IPS-15b (cell line): ENCODE measurements around the gene SP6.

ENCODE experiments used
- H3K27me3 ChIP-seq: one replicate; pipeline ENCODE4 v1.6.1; 2013; ENCODE audit warnings: low read length; ENCODE audit not compliant: control insufficient read depth, insufficient read depth
- H3K36me3 ChIP-seq: one replicate; pipeline ENCODE4 v1.6.1; 2013; ENCODE audit warnings: low read length; ENCODE audit not compliant: control insufficient read depth, insufficient read depth
- H3K4me1 ChIP-seq: one replicate; pipeline ENCODE4 v1.6.1; 2013; ENCODE audit warnings: mild to moderate bottlenecking, low read length; ENCODE audit not compliant: control insufficient read depth, insufficient read depth
- H3K4me3 ChIP-seq: one replicate; pipeline ENCODE4 v1.5.1; 2013; ENCODE audit warnings: low read depth, low read length
- H3K9ac ChIP-seq: one replicate; pipeline ENCODE4 v1.6.1; 2013; ENCODE audit warnings: low read depth, mild to moderate bottlenecking, low read length
- H3K9me3 ChIP-seq: one replicate; pipeline ENCODE4 v1.6.1; 2013; ENCODE audit warnings: mild to moderate bottlenecking, low read length; ENCODE audit not compliant: control insufficient read depth, insufficient read depth

SP6 gene

DNA sequence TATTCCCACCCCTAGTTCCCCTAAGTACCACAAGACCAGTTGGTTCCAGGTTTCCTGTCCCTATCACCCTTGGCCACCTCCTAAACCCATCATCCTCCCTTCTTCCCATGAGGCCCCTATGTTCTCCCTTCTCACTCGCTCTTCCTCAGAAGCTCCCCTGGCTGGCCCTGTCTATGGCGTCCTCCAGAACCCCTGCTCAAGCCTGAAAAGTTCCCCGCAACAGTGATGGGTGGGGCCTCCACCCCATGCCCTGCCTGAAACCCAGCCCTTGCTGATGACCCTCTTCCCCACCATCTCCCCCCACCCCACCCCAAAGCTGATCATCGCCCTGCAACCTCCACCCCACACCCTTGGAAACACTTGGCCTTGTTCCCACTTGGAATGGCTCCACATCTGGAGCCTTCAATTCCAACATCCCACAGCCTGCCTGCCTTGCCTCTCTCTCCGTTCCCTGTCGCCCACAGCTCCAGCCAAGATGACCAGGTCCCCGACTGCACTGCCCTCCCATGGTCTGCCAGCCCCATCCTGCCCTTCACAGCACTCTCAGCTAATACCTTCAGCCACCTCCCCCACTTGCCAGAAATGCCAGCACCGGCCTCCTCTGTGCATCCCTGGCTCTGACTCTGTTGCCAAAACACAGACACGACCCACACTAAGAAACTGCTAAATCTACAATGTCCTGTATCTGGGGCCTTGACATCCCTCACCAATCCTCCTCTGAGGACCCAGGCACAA lies 39.9 kb downstream of the SP6 start:
- Histone ChIP-seq H3K9ac (no peak overlapping the region), H3K27me3 (no peaks in the 10 kb centered on the region), H3K4me1 (no peaks in the 10 kb centered on the region), H3K4me3 (no peak overlapping the region), H3K9me3 (no peaks in the 10 kb centered on the region), H3K36me3 (peaks cover 7% of the 10 kb centered on the region)

GRCh38 chr17:47810200-47810821 lies 40.7 kb downstream of the SP6 start:
- Histone ChIP-seq H3K9ac (no peak overlapping the region), H3K4me1 (no peaks in the 10 kb centered on the region), H3K27me3 (no peaks in the 10 kb centered on the region)

GRCh38 chr17:47808830-47809480 lies 42.0 kb downstream of the SP6 start:
- Histone ChIP-seq H3K9ac (no peak overlapping the region), H3K9me3 (no peaks in the 10 kb centered on the region), H3K27me3 (no peaks in the 10 kb centered on the region), H3K36me3 (peaks cover 7% of the 10 kb centered on the region), H3K4me3 (no peak overlapping the region), H3K4me1 (no peaks in the 10 kb centered on the region)

More at GRCh38 chr17:47810200-47810821, 40.7 kb downstream of the SP6 start:
- H3K36me3 ChIP-seq: peaks cover 7% of the 10 kb centered on the region
- no peak overlapping the region for H3K4me3 ChIP-seq
- no peaks in the 10 kb centered on the region for H3K9me3 ChIP-seq

- Histone ChIP-seq H3K4me1 (no peaks in the 10 kb centered on the region), H3K9me3 (no peaks in the 10 kb centered on the region), H3K36me3 (peaks cover 4% of the 10 kb centered on the region), H3K27me3 (no peaks in the 10 kb centered on the region), H3K4me3 (no peak overlapping the region), H3K9ac (no peak overlapping the region)
Measured at GRCh38 chr17:47808036-47808829, 42.7 kb downstream of the SP6 start.

DNA sequence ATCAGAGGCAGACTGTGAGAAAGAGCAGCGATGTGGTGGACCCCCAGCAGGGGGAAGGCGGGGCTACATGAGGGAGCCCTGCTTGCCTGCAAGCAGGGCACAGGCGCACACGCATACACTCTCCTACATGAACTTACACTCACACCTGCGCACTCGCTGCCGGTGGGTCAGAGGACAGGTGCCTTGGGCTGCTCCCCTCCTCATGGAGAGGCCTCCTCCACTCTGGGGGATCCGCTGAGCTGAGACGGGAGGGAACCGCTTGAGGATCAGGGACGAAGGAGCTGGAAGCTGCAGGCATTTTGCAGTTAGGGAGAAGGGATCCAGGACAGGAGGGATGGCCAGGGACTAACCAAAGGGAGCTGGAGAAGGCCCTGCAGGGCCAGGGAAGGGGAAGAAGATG lies 43.5 kb downstream of the SP6 start:
- H3K9me3 ChIP-seq: no peaks in the 10 kb centered on the region
- no peak overlapping the region for H3K9ac ChIP-seq
- H3K4me1 ChIP-seq: no peaks in the 10 kb centered on the region
- peaks cover 4% of the 10 kb centered on the region for H3K36me3 ChIP-seq
- no peaks in the 10 kb centered on the region for H3K27me3 ChIP-seq
- no peak overlapping the region for H3K4me3 ChIP-seq

DNA sequence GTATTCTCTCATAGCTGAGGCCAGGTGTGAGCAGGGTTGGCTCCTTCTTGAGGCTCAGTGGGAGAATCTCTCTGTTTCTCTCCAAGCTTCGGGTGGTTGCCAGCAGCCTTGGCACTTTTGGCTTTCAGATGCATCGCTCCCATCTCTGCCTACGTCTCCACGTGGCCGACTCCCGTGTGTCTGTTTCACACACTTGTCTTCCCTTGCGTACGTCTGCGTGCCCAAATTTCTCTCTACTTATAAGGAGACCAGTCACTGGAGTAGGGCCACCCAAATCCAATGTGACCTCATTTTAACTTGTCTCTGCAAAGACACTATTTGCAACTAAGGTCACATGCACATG lies 44.1 kb downstream of the SP6 start:
- Histone ChIP-seq H3K27me3 (no peaks in the 10 kb centered on the region), H3K4me1 (no peaks in the 10 kb centered on the region), H3K36me3 (peaks cover 4% of the 10 kb centered on the region), H3K9ac (no peak overlapping the region), H3K4me3 (no peak overlapping the region), H3K9me3 (no peaks in the 10 kb centered on the region)

- Histone ChIP-seq H3K36me3 (peaks cover 1% of the 10 kb centered on the region), H3K9me3 (no peaks in the 10 kb centered on the region), H3K4me1 (no peaks in the 10 kb centered on the region), H3K4me3 (no peak overlapping the region), H3K27me3 (no peaks in the 10 kb centered on the region), H3K9ac (no peak overlapping the region)
Measured at GRCh38 chr17:47806026-47806912, 44.7 kb downstream of the SP6 start.

DNA sequence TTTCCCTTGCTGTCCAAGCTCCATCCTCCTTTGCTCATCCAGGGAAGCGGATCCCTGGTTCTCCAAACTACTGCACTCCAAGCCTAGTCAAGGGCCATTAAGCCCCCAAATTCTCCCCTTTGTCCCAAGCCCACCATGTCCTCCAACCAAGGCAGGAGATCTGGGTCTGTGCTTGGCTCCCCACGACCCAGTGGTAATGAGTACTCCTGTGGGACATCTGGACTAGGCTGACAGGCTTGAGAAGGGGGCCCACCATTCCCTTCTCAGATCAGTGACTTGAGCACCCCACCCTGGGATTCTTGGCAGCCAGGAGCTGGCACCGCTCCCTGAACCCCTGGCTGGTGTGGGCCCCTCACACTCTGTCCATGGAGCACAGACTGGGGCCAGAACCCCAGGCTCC lies 46.5 kb downstream of the SP6 start:
- no peaks in the 10 kb centered on the region for H3K36me3 ChIP-seq
- no peaks in the 10 kb centered on the region for H3K4me1 ChIP-seq
- H3K9ac ChIP-seq: no peak overlapping the region

GRCh38 chr17:47803751-47804150 lies 47.2 kb downstream of the SP6 start:
- no peaks in the 10 kb centered on the region for H3K36me3 ChIP-seq
- H3K27me3 ChIP-seq: no peaks in the 10 kb centered on the region
- no peaks in the 10 kb centered on the region for H3K4me1 ChIP-seq
- no peak overlapping the region for H3K9ac ChIP-seq
- H3K9me3 ChIP-seq: no peaks in the 10 kb centered on the region
- H3K4me3 ChIP-seq: no peak overlapping the region

More for the DNA sequence above, 46.5 kb downstream of the SP6 start:
- Histone ChIP-seq H3K9me3 (no peaks in the 10 kb centered on the region), H3K27me3 (no peaks in the 10 kb centered on the region), H3K4me3 (no peak overlapping the region)

- no peaks in the 10 kb centered on the region for H3K9me3 ChIP-seq
- H3K4me1 ChIP-seq: no peaks in the 10 kb centered on the region
- no peaks in the 10 kb centered on the region for H3K27me3 ChIP-seq
- no peak overlapping the region for H3K4me3 ChIP-seq
- H3K9ac ChIP-seq: no peak overlapping the region
- H3K36me3 ChIP-seq: no peaks in the 10 kb centered on the region
Measured at GRCh38 chr17:47803201-47803600, 47.8 kb downstream of the SP6 start.
